HG03469 (cell line): Measurements from ENCODE around the gene PPA1.
"Not testable (repeated sequence)": the region's sequence is repeated elsewhere in the genome, so short reads cannot be mapped to it uniquely, and the experiment has no call there.

Experiments
- ATAC-seq: cut with Tn5 transposase; IDR thresholded peaks from one replicate; pipeline ENCODE4 v1.9.1; 2021; ENCODE audit warnings: mild to moderate bottlenecking, moderate library complexity, moderate number of reproducible peaks; ENCODE audit not compliant: unreplicated experiment

The PPA1 gene

DNA sequence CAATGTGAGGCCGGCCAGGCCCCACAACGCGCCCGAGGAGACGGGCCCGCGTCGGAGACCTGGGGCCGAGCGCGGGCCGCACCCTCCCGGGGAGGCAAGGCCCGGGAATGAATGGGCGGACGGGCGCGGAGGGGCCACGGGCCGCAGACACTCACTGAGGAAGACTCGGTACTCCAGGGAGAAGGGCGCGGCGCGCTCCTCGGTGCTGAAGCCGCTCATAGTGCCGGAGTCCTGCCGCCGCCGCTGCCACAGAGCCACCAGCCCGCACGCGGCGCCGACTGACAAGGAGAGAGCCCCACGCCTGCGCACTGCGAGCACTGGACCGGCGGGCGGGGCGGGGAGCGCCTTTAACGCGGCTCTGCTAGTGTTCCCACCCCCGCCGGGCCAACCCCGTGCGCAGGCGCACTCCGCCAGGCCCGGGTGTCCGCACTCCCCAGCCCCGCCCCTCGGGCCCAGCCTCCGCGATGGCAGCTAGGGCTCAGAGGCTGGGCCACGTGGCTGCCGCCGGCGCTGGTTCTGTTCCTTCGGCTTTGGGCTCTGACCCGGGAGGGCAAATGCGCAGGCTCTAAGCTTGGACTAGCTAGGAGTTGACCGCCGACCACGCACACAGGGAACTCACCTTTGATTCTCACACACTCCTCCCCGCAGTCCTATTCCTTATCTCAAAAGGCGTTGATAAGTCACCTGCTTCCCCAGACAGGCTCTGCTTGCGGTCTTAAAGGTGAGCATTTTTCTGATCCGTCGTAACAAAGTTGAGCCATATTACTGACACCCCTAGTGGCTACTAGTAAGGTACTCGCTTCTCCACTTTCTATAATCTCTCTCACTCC lies at the start of gene PPA1:
Gene PPA1 (minus strand): TSS at position 321 of the 830 bp plus-strand sequence. CDS start 102 bp downstream, at position 219.
- peak; percentile 62 for ATAC-seq

DNA sequence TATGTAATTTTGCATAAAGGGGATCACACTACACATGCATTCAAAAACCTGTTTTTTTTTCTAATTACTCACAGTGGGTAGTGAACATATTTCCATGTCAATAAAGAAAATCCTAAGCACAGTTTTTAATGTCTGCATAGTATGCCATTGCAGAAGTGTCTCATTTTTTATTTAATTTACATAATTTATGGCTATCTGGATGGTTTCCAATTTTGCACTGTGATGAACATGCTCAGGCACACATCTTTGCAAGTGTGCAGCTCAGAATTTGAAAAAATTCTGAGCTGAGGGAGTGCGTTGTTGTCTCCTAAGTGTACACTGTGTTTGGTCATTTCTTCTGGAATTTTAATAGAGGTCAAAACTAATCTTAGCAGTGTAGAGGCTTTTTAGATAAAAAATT lies 48.4 kb upstream of the PPA1 start:
- no peak for ATAC-seq

DNA sequence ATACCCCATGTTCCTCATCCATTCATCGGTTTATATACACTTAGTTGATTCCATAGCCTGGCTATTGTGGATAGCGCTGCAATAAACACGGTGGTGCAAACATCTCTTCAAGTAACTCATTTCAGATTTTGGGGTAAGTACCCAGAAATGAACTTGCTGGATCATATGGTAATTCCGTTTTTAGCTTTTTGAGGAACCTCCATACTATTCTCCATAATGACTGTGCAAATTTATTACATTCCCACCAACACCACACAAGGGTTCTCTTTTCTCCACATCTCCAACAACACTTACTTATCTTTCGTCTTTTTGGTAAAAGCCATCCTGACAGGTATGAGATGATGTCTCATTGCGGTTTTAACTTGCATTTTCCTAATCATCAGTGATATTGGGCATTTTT lies 46.9 kb upstream of the PPA1 start:
- ATAC-seq: no peak

DNA sequence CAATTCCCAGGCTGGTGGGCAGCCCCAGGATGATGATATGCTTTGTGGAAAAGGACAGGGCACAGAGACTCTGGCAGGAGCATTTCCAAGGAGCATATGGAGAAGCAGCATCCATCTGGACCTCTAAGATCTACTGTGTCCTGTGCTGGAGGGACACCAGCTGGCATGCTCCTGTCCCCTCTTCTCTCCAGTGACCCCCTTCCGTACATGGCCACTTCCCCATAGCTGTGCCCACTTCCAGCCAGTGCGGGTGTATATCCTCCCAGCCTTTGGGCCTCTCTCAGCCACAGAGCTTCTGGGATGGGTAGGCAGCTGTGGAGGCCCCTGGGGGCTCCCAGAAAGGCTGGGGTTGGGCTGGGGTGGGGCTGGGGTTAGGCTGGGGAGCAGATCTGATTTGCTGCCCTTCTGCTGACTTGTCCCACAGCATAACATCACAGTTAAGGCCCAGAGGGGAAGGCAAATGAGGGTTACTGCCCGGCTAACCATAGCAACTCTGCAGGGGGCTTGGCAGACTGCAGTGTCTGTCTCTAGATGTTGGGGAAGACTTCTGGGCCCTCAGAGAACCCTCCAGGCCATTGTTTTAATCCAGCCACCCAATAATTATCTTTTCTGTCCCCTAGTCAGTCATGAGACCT lies 44.3 kb upstream of the PPA1 start:
- ATAC-seq: no peak

DNA sequence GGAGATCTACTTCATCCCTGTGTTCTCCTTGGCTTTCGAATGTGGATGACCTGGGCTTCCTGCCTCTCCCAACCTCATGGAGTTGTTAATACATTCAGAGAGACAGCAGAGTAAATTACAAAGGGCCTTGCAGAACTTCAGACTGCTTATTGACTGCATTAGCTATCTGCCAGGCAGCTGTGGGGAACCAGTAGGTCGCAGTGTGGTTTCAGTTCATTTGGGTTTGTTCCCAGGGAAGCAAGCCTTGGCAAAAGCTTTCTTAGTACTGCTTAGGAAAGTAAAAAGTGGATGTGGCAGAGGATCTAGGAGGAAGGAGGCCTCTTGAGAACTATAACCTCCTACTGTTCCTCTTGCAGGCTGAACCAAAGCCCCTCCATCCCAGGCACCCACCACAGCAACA lies 41.4 kb upstream of the PPA1 start:
- no peak for ATAC-seq

DNA sequence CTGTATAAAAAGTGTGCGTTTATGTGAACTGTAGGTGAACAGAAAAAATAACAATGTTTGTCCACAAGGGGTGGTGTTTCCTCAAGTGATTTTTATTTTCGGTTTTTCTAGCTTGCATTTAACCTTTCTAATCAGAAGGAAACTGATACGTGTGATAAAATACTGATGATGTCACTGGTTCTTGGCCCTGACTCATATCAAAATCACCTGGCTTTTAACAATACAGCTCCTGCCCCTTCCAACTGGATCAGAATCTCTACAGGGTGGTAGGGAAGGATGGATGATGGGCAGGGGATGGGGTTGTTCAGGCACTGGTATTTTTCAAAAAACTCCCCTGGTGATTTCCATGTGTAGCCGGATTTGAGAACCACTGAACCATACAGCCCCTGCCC lies 39.7 kb upstream of the PPA1 start:
- peak; percentile 47 for ATAC-seq

DNA sequence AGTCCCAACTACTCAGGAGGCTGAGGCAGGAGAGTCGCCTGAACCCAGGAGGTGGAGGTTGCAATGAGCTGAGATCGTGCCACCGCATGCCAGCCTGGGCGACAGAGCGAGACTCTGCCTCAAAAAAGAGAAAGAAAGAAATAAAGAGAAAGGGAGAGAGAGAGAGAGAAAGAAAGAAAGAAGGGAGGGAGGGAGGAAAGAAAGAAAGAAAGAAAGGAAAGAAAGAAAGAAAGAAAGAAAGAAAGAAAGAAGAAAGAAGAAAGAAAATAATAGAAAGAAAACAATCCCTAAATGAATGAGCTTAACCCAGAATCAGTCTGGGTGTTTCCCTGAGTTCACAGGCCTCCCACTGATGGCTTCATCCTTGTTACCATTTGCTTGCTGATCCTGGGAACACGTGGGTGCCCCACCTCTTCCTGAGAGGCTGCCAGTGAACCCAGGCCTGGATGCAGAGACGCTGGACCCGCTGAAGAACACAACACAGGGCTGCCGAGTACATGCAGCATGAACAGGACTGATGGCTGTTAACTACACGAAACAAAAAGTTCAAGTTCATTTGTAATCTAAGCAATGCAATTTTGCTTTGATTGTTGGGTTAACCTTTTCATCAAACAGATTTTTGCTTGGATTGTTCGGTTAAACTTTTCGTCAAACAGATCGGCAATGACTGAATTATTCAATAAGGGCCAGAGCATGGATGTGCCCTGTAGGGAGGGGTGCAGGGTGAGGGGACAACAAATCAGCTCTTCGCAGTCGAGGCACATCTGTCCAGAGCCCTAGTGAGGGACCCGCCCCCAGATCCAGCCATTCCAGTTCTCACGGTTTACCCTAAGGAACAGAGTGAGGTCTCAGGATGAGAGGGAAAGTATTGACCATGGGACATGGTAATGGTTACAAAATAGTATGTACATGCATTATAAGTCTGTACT lies 39.0 kb upstream of the PPA1 start:
- ATAC-seq: no peak

DNA sequence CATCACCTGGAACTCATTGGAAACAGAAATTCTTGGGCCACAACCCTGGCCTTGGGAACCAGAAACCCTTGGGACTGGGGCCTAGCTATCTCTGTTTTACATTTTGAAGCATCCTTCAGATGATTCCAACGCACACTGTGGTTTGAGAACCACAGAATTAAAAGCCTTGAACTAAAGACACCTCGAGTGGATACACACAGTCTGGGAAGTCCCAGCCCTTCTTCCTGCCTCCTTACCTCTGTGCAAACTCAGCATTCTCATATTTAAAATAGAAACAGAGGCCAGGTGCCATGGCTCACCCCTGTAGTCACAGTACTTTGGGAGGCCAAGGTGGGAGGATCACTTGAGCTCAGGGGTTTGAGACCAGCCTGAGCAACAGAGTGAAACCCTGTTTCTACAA lies 37.7 kb upstream of the PPA1 start:
- ATAC-seq: no peak

DNA sequence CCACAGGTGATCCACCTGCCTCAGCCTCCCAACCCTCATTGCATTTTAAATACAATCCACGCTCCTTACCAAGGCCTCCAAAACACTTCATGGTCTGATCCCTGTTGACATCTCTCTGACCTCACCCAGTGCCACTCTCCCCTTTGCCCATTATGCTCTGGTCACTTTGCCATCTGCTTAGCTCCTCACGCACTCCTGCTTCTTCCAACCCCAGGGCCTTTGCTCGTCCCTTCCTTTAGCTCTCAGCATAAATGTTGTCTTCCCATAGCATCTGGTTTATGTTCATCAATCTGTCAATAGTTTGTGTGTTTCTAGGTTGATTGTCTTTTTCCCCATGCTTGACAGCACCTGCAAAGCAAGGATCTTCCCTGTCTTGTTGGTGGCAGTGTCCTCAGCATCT lies 36.5 kb upstream of the PPA1 start:
- no peak for ATAC-seq

DNA sequence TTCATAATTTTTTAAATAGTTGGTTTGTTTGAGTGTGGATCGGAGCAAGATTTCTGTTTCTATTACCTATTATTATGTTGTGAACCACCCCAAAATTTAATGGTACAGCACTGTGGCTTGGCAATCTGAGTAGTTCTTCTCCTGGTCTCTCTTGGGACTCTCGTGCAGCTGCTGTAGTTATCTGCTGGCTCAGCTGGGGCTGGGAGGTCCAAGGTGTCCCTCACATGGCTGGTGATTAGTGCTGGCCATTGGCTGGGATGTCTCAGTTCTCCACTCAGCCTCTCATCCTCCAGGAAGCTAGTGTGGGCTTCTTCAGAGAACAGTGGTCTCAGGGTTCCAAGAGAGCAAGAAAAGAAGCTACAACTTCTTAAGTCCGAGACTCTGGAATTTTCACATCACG lies 35.1 kb upstream of the PPA1 start:
- no peak for ATAC-seq

DNA sequence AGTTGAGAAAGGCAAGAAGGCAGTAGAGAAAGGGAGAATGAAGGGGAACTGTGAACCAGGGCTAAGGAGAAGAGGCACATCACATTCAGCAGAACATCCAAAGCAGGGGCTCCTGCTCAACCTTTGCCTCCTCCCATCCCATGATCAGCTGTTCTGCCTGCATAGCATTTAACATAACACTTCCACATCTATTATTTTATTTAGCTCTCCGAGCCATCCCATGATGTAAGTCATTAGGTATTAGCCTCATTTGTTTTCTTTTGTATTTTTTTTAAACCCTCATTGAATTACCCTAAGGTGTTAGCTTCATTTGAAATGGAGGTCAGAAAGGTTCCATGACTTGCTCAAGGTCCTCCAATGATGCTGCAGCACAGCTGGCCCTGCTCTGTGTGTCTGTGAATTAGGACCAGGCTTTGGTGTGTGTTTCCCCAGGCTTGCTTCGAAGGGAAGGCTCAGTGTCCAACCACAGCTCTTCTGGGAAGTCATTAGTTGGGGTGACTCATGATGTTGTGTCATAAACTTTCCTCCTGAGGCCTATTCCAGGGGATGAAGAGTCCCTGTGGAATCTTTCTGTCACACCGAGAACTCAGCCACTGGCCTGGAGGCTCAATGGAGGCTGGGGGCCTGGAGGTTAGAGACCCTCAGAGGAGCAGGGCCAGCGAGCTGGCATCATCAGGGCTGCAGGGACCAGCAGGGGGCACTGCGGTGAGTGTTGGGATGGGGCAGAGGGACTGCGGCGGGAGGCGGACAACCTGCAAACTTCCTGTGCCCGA lies 34.1 kb upstream of the PPA1 start:
- no peak for ATAC-seq

DNA sequence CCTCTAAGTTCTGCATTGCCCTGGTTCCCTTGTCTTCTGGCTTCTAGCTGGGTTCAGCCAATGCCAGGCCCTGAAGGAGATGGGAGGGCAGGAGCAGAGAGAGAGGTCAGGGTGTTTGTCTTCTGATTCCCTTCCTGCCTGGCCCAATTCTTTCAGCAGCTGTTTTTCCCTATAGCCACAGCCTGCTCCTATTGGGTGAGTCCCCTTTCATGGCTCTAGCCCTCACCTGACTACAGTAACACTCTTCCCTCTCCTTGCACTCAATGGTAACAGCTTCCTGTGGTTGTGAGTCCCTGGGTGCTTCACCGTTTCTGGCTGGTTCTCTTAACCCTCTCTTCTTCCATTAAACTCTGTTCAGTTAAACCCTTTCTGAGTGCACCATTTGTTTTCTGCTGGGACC lies 33.5 kb upstream of the PPA1 start:
- no peak for ATAC-seq

DNA sequence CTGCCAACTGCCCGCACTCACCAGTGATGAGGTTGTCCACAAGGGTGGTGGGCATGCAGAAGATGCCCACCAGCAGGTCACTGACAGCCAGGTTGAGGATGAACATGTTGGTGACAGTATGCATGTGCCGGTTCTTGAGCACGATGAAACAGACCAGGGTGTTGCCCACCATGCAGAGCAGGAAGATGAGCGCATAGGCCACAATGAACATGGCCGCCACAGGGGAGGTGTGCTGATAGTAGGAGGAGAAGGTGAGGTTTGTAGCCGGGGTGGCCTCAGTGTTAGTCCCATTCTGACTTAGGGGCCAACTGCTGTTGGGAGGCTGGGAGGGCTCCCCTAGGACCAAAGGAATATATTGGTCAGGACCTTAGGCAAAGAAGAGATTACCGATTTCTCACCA lies 32.8 kb upstream of the PPA1 start:
- ATAC-seq: no peak

DNA sequence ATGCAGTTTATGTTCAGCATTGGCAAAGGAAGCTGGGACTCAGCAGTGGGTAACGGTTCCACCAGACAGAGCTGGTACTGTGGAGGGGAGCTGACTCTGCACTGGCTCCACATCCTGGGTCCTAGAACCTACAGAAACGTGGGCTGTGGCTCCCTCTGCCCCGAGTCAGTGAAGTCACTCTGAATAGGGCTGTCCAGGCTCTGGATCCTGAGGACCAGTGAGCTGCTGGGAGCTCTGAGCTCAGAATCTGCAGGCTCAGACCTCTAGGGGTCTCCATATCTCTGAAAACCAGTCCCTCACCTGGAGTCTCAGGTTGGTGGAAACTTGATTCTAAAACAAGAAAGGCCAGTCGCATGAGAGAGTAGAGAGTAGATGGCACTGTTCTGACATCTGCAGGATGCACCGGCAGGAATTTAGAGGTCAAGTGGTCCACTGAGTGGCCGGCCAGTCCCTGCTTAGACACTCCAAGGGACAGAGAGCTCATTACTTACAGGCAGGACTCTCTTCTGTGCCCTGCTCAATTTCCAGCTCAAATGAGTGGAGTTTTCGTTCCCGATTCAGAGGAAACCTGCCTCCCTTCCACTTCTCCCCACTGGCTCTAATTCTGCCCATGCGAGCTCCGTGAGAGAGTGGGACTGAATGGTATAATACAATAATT lies 31.9 kb upstream of the PPA1 start:
- no peak for ATAC-seq

DNA sequence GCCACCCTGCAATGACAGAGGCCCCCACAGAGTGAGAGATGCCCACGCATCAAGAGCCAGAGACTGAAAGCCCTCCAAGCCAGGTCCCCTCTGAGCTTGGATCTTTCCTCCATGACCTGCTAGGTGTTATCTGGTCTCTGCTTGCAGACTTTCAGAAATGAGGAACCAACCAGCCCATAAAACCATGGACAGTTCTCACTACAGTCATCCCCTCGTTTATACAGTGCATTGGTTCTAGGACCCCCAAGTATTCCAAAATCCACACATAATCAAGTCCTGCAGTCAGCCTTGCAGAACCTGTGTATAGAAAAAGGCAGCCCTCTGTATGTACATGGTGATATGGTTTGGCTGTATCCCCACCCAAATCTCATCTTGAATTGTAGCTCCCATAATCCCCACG lies 27.5 kb upstream of the PPA1 start:
- no peak for ATAC-seq

DNA sequence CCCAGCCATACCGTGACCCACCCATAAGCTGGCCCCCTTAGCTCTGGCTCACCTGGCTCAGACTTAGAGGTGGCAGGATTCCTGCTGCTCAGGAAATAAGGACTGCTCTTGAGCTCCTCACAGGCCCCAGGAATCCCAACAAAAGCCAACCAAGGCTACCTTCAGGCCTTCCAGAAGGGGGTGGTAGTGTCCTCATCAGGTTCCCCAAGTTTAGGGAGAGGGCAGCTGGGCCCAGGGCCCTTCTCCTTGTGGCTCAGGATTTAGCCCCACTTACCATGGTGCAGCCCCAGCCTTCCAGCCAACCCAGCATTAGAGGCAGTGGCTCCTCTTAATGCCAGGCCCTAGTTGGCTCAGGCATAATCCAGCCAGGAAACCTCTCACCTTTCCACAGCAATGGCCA lies 27.0 kb upstream of the PPA1 start:
- ATAC-seq: no peak

DNA sequence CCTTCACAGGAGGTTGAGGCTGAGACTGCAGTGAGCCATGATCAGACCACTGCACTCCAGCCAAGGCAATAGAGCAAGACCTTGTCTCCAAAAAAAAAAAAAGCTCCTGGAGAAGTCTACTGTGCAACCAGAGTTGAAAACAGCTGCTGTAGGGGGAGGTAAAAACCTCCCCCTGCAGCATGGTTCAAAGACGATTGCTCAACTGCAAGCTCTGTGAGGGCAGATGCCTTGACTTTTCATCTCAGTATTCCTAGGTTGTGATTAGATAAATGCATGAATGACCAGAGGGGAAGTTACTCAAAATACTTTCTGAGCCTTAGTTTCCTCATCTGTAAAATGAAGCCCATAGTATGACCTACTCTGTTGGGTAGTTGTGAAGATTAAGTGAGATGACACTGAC lies 25.0 kb upstream of the PPA1 start:
- no peak for ATAC-seq

DNA sequence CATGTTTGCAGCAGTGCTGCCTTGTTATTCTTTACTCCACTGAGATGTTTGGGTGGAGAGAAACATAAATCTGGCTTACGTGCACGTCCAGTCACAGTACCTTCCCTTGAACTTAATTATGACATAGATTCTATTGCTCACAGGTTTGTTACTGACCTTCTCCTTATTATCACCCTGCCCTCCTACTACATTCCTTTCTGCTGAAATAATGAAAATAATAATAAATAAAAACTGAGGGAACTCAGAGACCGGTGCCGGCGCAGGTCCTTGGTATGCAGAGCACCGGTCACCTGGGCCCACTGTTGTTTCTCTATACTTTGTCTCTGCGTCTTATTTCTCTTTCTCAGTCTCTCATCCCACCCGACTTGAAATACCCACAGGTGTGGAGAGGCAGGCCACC lies 24.6 kb upstream of the PPA1 start:
- not testable (repeated sequence) for ATAC-seq

DNA sequence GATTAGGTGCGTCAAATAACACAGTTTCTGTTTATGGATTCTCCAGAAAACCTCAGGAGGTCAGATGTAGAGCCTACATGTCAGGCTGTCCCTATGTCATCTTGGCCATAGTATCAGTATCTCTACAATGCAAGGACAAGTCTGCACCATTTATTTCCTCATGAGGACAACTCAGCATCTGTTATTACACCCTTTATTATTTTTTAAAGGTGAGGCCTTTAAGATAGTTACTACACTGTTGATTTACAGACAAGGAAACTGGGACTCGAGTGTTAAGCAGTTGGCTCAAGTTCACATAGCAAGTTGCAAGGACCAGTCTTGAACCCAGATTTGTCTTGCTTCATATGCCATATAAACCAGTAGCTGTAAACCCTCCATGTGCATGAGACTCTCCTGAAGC lies 23.2 kb upstream of the PPA1 start:
- ATAC-seq: no peak
